Measurements from ENCODE around the gene GMDS. TPM values are rescaled to one million over a fixed set of nuclear protein-coding genes. Genes with fewer than 3 reads are reported as not detected.

The GMDS gene
- polyA plus RNA-seq, 4 donors, result 63.3 to 87.8 (median 71.6) TPM

- DNase-seq (ENCODE audit: low read depth in 4 of 4, low spot score in 2 of 4), result peak in 1 of 4 donors; percentile 19
These were observed 617.4 kb downstream of the GMDS start for GRCh38 chr6:1627827-1628560.

GRCh38 chr6:1626481-1626880, 618.9 kb downstream of the GMDS start:
- DNase-seq (ENCODE audit: low read depth in 4 of 4, low spot score in 2 of 4), result no peak

GRCh38 chr6:1625794-1626435, 619.5 kb downstream of the GMDS start:
- DNase-seq (ENCODE audit: low read depth in 4 of 4, low spot score in 2 of 4), result peak in 1 of 4 donors; percentile 27

- peak in 1 of 4 donors; percentile 55 for DNase-seq (ENCODE audit: low read depth in 4 of 4, low spot score in 2 of 4)
These were observed 620.3 kb downstream of the GMDS start for GRCh38 chr6:1624851-1625781.

GRCh38 chr6:1624058-1624850, 621.2 kb downstream of the GMDS start:
- peak in 1 of 4 donors; percentile 75 for DNase-seq (ENCODE audit: low read depth in 4 of 4, low spot score in 2 of 4)

GRCh38 chr6:1623769-1624057, 621.7 kb downstream of the GMDS start:
- DNase-seq (ENCODE audit: low read depth in 4 of 4, low spot score in 2 of 4), result no peak

GRCh38 chr6:1622851-1623768, 622.3 kb downstream of the GMDS start:
- no peak for DNase-seq (ENCODE audit: low read depth in 4 of 4, low spot score in 2 of 4)

- no peak for DNase-seq (ENCODE audit: low read depth in 4 of 4, low spot score in 2 of 4)
These were observed 623.1 kb downstream of the GMDS start for GRCh38 chr6:1622220-1622850.

GRCh38 chr6:1621070-1621701, 624.2 kb downstream of the GMDS start:
- no peak for DNase-seq (ENCODE audit: low read depth in 4 of 4, low spot score in 2 of 4)

- DNase-seq (ENCODE audit: low read depth in 4 of 4, low spot score in 2 of 4), result no peak
These were observed 624.8 kb downstream of the GMDS start for GRCh38 chr6:1620504-1621069.

- no peak for DNase-seq (ENCODE audit: low read depth in 4 of 4, low spot score in 2 of 4)
These were observed 625.5 kb downstream of the GMDS start for GRCh38 chr6:1619673-1620503.

- DNase-seq (ENCODE audit: low read depth in 4 of 4, low spot score in 2 of 4), result no peak
These were observed 626.2 kb downstream of the GMDS start for GRCh38 chr6:1619098-1619672.

- DNase-seq (ENCODE audit: low read depth in 4 of 4, low spot score in 2 of 4), result no peak
These were observed 626.9 kb downstream of the GMDS start for GRCh38 chr6:1618311-1619097.

GRCh38 chr6:1617466-1618310, 627.7 kb downstream of the GMDS start:
- DNase-seq (ENCODE audit: low read depth in 4 of 4, low spot score in 2 of 4), result no peak

Data from left renal cortex interstitium (tissue), 4 donors.